Prostate gland (tissue), 2 donors: ENCODE data around the gene RIC8B. TPM values are rescaled to one million over a fixed set of nuclear protein-coding genes. Genes with fewer than 3 reads are reported as not detected.

Source experiments
- total RNA-seq, 2 donors: library from RNA; depleted of rRNA; stranded (reverse); fragments of >200 nt; gene quantifications; one replicate each; pipeline ENCODE4 v1.1.0, GENCODE V29; 2016

The RIC8B gene
- total RNA-seq, 2 donors from 2014 or later: 9.2 to 12.4 TPM

Other genes starting within 250 kb of the RIC8B start
- gene RFX4, start 191.7 kb upstream of the RIC8B start, total RNA-seq: 10 to 100 TPM in 1 of 2 donors, not detected in 1; 10.6 TPM
- 10 to 100 TPM; 41.7 to 44.4 TPM for gene TMEM263, start 181.2 kb downstream of the RIC8B start, total RNA-seq
- gene MTERF2, start 212.5 kb downstream of the RIC8B start, total RNA-seq: 10 to 100 TPM; 11.3 to 18.1 TPM